RWPE2 (cell line): Measurements from ENCODE around the gene GAGE12H.
"Not testable (repeated sequence)": the region's sequence is repeated elsewhere in the genome, so short reads cannot be mapped to it uniquely, and the experiment has no call there.

Source experiments
- ATAC-seq: fragments of 200-7000 bp; cut with Tn5 transposase; 3 replicates; pipeline ENCODE4 v1.9.1; 2021; ENCODE audit warnings: low read depth
- DNase-seq: peaks from one replicate; pipeline ENCODE4 v3.0.0-alpha.2; 2020; ENCODE audit warnings: low spot score
- H3K27ac ChIP-seq: fragments of 450-650 bp; 2 replicates; pipeline ENCODE4 v1.5.1; 2017; ENCODE audit warnings: mild to moderate bottlenecking; ENCODE audit not compliant: poor library complexity, severe bottlenecking
- H3K27me3 ChIP-seq: fragments of 250-450 bp; sonication (Bioruptor Pico); 2 replicates; pipeline ENCODE4 v1.5.1; 2021; ENCODE audit warnings: mild to moderate bottlenecking, moderate library complexity; ENCODE audit not compliant: insufficient read depth, poor library complexity, severe bottlenecking
- H3K36me3 ChIP-seq: fragments of 250-450 bp; sonication (Bioruptor Pico); 2 replicates; pipeline ENCODE4 v1.5.1; 2020; ENCODE audit warnings: low read depth, mild to moderate bottlenecking, moderate library complexity
- H3K4me1 ChIP-seq: fragments of 250-450 bp; sonication (Bioruptor Pico); 2 replicates; pipeline ENCODE4 v1.5.1; 2021; ENCODE audit warnings: mild to moderate bottlenecking, moderate library complexity; ENCODE audit not compliant: insufficient read depth, poor library complexity, severe bottlenecking
- H3K4me3 ChIP-seq: fragments of 250-450 bp; sonication (Bioruptor Pico); 2 replicates; pipeline ENCODE4 v1.5.1; 2021; ENCODE audit warnings: mild to moderate bottlenecking, moderate library complexity; ENCODE audit not compliant: severe bottlenecking
- H3K9me3 ChIP-seq: fragments of 250-450 bp; sonication (Bioruptor Pico); 2 replicates; pipeline ENCODE4 v1.5.1; 2021; ENCODE audit warnings: mild to moderate bottlenecking, moderate library complexity; ENCODE audit not compliant: severe bottlenecking
- CTCF ChIP-seq: fragments of 450-650 bp; IDR thresholded peaks from one replicate; pipeline ENCODE4 v1.5.1; 2017; ENCODE audit warnings: mild to moderate bottlenecking, moderate library complexity; ENCODE audit not compliant: poor library complexity, severe bottlenecking

The GAGE12H gene

GRCh38 chrX:49598720-49599119 lies 19.0 kb downstream of the GAGE12H start, which contains the start of gene GAGE1:
TSS of gene GAGE1 (plus strand) at chrX:49599020. CDS start at chrX:49600175, 1,155 bp downstream.
- not testable (repeated sequence) for H3K27me3 ChIP-seq, H3K4me3 ChIP-seq, H3K27ac ChIP-seq, DNase-seq, H3K9me3 ChIP-seq, H3K36me3 ChIP-seq, H3K4me1 ChIP-seq, ATAC-seq

- no peak for ATAC-seq
- no peak overlapping the region for H3K27ac ChIP-seq
- no peaks in the 10 kb centered on the region for H3K27me3 ChIP-seq
- no peak for DNase-seq
- no peaks in the 10 kb centered on the region for H3K9me3 ChIP-seq
- H3K4me1 ChIP-seq = no peaks in the 10 kb centered on the region
- H3K4me3 ChIP-seq = no peak overlapping the region
- H3K36me3 ChIP-seq = no peaks in the 10 kb centered on the region
- TF ChIP-seq CTCF = no peak
Observed at GRCh38 chrX:49610718-49611310, 31.1 kb downstream of the GAGE12H start.

GRCh38 chrX:49618574-49618973 lies 38.8 kb downstream of the GAGE12H start:
- no peaks in the 10 kb centered on the region for H3K4me1 ChIP-seq
- TF ChIP-seq CTCF = no peak
- no peak overlapping the region for H3K4me3 ChIP-seq
- H3K9me3 ChIP-seq = no peaks in the 10 kb centered on the region
- no peaks in the 10 kb centered on the region for H3K27me3 ChIP-seq
- no peak for ATAC-seq
- H3K27ac ChIP-seq = no peak overlapping the region
- no peaks in the 10 kb centered on the region for H3K36me3 ChIP-seq
- DNase-seq = no peak

- Histone ChIP-seq H3K4me1 (no peaks in the 10 kb centered on the region), H3K9me3 (no peaks in the 10 kb centered on the region), H3K27me3 (no peaks in the 10 kb centered on the region), H3K36me3 (no peaks in the 10 kb centered on the region), H3K27ac (no peak overlapping the region), H3K4me3 (peak overlapping the region; percentile 8)
- DNase-seq (no peak), ATAC-seq (peak; percentile 48)
- TF ChIP-seq CTCF = peak; percentile 31
Observed at GRCh38 chrX:49627086-49627777, 47.5 kb downstream of the GAGE12H start.
